Hypothalamus (tissue), 51 donors: ENCODE results near the gene NPEPL1.
"Not testable (repeated sequence)": the region's sequence is repeated elsewhere in the genome, so short reads cannot be mapped to it uniquely, and the experiment has no call there.

Experiments
- DNase-seq, 51 donors: peaks; one replicate each; lab custom pipeline; 2025; lab: John Stamatoyannopoulos, UW

NPEPL1 gene

DNA sequence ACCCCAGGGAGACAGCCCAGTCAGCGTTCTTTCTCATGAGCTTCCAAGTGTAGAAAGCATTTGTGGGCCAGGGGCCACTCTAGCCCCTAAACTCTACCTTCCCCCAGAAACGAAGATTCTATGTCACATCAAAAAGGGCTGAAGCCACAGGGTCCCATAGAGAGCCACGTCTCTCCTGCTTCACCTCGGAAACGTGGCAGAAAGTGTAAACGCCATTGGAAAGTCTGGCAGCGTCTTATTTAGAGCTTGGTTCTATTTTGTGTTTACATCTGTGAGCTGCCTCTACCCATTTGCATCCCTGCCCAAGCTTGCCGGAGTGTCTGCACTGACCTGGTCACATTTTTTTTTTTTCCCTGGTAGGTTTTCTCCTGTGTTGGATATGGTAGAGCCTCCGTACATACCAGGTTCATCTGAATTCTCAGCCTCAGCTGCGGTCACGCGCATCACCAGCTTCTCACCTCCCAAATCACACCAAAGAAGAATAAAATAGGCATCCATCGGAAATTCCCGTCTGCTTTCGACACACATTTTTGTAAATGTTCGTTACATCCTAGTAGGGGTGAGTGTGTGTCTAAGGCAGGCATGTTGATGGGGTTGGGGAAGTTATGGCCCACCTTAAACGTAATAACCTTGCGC is 62.6 kb downstream of the NPEPL1 start:
- DNase-seq: no peak

DNA sequence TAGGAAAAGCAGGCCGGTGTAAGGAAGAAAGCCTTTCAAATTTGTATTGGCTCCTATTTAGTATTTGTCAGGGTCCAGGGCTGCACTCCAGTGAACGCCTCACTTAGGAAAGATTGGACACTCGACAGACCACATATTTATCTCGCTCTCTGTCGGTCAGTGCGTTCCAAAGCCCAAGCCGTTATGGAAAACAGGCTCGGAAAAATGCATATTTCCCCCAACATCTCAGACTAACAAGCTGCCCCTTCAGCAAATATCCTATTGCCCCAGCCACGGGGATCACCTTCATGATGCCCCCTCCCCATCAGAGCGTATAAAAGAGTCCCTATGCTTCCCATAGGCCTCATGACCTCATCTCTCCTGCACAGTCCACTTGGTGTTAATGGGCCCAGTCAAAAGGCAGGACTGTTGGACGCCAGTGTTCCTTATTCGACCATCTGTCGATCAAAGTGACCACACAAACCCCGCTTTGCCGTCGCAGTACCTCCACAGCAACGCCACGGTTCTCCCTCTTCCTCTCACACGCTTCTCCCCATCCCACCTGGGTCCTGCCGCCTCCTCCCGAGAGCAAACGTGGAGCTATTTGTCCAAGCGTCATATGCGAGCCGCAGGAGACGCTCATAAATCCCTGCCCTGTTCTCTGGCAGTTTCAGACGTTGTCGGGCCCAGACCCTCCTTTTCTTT is 63.3 kb downstream of the NPEPL1 start:
- DNase-seq: no peak

DNA sequence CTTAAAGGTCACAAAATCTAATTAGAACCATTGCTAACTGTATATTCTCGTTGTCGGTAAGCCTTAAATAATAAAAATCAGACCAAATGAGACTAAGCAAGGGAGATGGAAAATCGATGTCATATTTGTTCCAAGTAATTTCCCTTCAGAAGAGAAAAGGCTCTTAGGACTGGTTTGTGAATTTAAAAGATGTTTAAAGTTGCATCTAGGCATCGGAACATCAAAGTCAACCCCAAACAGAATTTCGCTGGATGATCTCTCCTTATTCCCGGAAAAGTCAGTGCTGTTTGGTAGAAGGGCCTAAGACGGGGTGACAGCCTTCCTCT is 63.8 kb downstream of the NPEPL1 start:
- no peak for DNase-seq

DNA sequence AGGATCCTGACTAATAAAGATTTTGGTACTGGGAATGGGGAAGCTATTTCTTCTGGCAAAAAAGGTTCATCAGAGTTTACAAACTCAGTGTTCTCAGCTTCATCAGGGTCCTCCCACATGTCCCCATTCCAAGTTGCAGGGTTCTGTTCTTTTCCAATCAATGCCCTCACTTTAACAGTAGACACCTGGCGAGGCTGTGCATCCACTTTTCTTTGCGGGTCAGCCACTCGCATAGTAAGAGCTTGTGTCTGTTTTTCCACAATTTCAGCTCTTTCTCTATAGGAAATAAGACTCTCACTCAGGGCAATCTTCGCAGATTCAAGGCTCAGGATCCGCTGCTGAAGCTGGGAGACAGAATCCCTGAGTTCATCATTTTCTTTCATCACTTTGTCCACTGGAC is 65.0 kb downstream of the NPEPL1 start:
- DNase-seq: not testable (repeated sequence)

DNA sequence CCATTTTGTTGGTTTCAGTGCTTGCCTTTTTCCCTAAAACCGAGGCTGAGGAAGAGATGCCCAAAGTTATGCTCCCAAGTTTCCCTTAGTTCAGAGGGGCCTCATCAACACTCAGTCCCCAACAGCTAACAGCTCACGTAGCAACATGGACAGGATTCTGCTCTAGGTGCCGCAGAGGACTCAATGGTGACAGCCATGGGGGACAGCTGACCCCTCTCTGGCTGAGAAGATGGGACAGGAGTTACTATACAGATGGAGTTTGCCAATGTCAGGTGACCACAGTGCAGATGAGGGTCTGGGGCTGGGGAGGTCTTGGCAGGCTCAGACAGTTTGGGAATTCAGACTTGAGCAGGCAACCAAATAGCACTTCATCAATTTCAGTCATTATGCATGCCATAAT is 67.3 kb downstream of the NPEPL1 start:
- DNase-seq: no peak

DNA sequence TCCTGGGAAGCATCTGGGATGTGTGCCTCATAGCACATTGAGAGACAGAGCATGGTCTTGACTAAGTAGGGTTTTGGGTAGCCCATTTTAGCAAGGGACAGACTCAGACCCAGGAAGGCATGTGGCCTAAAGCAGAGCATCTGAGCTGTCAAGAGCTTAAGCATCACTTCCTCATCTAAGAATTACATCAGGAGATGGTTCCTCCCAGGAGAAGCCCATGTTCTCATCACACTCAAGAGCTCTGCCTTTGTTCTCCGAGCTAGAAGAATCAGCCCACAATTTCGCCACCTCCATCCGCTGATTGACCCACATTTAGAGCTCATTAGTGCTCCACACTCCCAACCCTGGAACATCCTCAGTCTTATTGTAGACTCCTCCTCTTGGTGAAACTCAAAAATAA is 68.3 kb downstream of the NPEPL1 start:
- DNase-seq: no peak

DNA sequence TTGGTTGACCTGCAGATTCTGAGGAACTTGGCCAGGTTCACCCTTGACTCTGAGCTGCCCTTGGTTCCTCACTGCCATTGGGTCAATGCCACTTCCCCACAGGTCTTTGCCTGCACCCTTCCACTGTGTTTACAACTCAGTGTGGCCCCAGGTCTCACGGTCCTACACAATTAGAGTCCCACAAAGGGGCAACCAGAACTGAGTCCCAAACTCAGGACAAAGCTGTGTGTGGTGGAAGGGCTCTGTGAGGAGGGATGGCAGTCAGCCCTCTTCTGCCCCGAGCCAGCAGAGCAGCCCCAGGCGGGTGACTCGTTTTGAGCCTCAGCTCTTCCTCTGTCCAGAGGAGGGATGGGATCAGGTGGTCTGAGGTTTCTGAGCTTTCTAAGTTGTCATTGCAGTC is 69.5 kb downstream of the NPEPL1 start:
- no peak for DNase-seq

DNA sequence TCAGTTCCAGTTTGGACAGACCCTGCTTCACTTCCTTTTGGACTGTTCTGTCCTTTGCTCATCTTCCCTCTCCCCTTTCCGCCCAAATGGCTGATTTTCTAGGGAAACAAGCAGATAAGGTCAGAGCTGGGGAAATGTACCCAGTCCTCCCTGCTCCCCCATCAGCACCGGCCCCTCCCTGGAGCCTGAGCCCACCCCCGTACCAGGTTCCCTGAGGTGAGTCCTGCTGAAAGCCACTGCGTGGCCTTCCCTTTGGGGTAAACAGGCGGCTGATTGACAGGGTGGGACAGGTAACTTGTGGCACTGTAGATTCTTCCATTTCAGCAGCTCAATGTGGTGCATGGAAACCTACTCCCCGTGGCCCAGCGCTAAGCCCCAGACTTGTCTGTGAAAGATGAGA is 70.5 kb downstream of the NPEPL1 start:
- DNase-seq: no peak
